Amniotic stem cell (primary cell): ENCODE results near the gene AKR1C1.
"Not testable (repeated sequence)": the region's sequence is repeated elsewhere in the genome, so short reads cannot be mapped to it uniquely, and the experiment has no call there.

Experiments used
- DNase-seq: peaks from one replicate; lab custom pipeline; 2025; lab: John Stamatoyannopoulos, UW

The AKR1C1 gene

DNA sequence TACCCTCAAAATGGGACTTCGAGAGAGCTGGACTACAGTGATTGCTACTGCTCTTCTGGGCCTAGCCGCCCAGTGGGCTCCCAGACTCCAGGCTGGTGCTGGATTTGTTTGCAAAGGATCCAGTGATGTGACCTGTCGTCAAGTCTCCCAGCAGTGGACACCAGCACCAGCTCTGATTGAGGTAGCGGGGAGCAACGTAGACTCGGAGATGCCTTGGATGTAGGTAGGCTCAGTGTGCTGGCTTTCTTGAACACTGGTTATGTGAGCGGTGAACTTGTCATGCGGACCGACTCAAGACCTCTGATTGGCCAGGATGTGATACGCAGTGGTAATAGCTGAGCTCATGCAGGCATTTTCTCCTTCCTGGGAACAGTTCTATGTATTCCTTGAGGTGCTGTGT lies 21.0 kb downstream of the AKR1C1 start:
- no peak for DNase-seq

DNA sequence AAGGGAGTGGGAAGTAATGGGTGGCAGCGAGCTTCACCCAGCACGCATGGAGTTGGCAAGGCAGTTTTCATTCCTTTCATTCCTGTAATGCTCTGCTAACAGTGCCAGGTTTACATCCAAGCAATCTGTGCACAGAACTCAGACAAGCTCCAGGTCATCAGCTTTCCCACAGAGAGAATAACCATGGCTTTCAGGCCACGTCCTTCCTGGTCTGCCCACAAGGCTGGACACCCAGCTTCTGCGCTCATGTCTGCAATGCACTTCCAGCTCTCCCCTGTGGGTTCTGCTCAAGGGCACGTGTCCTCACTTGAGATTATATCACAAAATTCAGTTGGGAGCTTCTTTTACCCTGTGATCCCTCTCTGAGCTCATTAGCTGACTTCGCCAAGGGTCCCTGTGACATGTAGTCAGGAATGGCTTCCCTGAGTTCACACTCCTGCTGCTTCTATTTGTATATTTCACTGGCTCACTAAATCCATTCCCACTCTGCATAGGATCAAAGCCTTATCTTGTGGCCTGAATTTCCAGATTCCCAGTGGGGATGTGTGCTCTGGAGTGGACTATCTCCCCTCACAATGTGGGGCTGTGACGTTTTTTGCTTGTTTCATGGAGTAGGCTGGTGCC lies 21.9 kb downstream of the AKR1C1 start:
- no peak for DNase-seq

DNA sequence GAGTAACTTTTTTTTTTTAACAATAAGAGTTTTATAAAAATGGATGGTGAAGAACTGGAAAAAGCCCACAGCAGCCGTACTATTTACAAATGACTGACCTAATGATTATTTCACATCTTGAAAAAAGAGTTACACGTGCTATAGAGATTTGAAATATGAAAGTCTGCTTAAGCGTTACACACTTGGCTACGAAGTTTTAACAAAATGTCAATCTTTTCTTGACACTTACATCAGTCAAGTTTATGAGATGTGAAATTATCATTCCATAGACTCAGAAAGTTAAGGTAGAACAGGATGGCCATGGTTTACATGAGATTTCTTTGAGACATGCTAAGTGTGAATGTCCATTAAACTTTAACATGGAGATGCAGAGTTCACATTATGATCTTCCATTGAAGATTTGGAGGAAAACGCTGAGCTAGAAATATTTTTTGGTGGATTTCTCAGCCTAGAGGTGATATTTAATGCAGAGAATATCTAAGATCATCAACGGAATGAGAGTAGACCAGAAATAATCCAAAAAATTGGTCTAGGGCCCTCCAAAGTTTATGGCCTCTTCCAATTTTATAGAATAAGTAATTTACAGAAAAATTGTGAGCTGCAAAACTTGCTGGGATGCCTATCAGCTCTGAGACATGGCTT lies 24.9 kb downstream of the AKR1C1 start:
- not testable (repeated sequence) for DNase-seq

DNA sequence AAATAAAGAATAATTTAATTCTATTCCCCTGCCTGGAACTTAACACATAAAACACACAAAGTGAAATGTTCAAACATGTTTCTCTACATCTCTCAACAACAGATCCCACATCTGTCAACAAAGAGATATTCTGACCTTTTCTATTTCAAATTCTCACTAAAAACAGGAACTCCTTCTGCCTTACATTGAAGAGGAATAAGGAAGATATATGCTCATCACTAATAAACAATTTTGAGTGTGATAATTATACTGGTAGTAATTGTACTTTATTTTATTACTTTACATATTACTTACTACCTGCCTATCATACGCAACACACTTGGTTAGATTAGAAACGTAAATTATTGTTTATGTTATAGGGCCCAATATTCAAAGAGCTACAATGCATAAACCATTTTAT lies 27.0 kb downstream of the AKR1C1 start:
- no peak for DNase-seq

DNA sequence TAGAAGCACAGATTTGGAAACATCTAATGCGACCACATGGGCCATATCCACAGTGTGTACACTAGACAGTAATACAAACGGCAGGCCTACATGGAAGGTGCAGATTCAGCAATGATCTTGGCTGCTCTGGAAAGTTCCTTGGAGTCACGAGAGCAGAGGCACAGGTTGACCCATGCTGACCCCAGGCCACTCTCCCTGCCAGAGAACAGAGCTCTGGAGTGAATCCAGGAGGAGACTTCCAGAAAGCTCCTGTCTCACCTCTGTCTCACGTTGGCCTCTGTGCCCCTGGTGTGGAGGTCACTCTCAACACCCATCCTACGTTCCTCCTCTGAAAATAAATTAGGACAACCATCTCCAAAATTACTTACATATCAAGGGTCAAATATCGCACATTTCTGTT lies 28.2 kb downstream of the AKR1C1 start:
- not testable (repeated sequence) for DNase-seq

DNA sequence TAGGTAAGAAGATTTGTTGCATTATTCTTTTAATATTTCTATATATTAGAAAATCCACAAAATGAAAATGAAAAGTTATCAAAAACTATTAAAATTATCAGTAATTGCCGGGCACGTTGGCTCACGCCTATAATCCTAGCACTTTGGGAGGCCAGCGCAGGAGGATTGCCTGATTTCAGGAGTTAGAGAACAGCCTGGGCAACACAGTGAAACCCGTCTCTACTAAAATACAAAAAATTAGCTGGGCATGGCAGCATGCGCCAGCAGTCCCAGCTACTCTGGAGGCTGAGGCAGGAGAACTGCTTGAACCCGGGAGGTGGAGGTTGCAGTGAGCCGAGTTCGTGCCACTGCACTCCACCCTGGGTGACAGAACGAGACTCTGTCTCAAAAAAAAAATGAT lies 29.3 kb downstream of the AKR1C1 start:
- DNase-seq: not testable (repeated sequence)

DNA sequence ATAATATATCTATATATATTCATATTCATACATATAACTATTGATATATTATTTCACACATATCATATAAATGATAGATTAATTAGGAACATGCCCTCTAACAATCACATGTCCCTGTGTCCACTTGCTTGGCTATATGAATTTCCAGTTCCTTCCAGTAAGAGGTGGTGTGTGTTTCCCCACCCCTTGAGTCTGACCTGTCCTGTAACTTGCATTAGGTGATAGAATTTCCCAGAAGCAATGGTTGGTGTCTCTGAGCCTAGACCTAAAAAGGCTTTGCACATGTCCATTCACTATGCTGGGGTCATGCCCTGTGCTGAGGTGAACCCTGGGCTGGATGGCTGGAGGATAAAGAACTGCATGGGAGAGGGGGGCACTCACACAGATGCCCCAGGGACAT lies 31.0 kb downstream of the AKR1C1 start:
- not testable (repeated sequence) for DNase-seq

DNA sequence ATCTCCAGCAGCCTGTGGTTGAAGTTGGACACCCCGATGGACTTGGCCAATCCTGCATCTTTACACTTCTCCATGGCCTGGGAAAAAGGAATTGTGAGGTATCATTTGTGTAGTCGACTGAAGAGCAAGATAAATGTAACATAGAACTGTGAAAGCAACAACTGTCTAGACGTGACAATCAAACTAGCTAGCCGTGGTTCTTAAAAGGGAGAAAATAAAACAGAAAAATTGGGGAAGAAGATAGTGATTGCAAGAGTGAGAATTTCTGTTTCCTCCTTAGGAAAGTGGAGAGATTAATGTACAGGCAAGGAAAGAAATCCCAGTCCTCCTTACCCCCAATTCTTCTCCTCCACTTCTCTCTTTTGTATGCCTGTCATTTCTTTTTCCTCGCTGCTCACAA lies 35.5 kb downstream of the AKR1C1 start:
- DNase-seq: no peak

DNA sequence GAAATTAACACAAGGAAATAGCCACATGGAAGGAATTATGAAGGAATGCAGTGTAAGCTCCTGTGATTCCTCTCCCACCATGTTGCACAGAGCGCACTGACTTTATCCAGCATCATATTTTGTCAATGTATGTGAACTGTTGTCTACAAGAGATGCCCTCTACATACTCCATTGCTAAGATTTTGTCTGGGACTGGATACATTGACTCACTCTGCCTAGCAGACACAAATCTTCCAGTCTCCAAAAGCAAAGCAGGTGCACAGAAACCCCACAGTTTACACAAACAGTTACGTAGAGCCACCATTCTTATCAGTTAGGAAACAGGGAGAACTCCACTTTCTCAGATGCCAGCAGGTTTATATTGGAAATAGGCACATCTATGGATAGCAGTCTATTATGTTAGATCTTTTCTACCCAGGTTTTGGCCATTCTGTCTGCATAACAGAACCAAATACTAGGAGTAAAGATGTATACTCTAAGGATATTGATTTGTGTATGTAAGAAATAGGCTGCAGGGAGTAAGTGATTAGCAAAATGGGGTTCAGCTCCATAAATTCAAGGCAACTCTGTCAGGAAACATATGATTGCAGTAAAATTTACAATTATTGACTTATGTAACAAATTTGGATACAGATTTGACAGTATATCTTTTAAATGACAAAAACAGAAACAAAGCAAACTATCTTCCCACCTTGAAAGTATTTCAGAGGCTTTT lies 39.0 kb downstream of the AKR1C1 start:
- no peak for DNase-seq

DNA sequence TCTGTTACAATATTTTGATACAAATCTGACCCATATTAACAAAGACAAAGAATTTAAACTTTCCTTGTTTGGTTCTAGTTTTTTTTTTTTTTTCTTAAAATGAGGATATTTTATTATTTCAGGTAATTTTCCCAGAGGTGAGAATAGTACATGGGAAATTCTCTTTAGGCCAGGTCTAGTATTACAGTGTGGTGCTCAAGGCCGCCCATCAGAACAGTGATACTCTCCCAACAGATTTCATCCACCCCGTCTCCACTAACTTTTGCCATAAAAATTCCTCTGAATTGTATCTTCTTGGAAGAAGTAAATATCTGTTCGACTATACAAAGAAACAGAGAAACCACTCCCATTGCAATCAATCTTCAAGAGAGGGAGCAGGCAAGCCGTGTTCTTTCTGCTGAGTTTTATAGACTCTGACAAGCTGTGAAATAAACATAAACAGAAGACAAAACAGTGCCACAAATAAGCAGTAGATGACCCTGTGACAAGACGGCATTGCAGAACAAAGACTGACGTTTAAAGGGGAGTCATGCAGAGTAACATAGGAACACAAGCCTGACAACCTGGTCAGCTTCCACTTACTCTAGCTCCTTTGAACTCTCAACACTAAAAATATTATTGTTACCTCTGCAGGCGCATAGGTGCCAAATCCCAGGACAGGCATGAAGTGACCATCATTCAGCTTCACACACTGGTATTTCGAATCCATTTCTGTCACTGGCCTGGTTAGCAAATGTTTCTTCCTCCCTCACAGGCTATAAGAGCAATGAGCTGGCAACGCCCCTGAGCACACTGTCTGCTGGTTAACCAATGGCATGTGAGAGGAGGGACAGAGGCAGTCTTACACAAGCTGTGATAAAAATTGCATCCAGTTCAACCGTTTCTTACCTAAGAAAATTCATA lies 40.2 kb downstream of the AKR1C1 start, which contains the start of gene AKR1C2:
TSS of gene AKR1C2 (minus strand) at position 731 of the 903 bp plus-strand sequence. CDS start at position 709, 22 bp downstream.
- not testable (repeated sequence) for DNase-seq

DNA sequence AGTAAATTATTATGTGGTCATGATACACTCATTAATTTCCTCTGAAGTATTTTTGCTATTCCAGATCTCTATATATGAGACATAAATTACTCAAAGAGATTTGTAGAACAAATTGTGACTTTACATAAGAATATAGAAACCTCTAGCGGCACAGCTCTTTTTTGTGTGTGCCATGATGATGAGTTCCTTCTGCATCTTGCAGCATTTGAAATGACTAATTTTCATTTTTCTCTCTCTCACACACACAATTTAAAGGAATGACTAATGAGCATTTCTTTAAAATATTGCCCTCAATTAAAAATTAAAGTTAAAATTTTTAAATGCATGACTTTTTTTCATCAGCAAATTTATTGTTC lies 40.8 kb downstream of the AKR1C1 start:
- DNase-seq: not testable (repeated sequence)

DNA sequence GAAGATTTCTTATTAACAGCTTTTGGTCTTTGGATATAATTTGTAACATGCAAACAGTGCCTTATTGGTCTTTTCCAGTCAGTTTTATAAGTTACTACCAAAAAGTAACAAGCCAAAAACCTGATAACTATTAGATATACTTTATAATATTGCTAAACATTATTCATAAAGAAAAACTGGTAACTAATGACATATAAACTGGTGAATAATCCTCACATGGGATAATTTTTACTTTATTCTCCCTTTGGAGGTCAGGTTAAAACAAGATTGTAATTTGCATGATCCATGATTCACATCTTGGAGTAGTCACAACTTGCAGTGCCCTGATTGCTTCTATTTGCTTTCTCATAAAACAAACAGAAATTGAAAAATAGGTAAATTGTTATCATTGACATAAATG lies 41.3 kb downstream of the AKR1C1 start:
- DNase-seq: not testable (repeated sequence)

DNA sequence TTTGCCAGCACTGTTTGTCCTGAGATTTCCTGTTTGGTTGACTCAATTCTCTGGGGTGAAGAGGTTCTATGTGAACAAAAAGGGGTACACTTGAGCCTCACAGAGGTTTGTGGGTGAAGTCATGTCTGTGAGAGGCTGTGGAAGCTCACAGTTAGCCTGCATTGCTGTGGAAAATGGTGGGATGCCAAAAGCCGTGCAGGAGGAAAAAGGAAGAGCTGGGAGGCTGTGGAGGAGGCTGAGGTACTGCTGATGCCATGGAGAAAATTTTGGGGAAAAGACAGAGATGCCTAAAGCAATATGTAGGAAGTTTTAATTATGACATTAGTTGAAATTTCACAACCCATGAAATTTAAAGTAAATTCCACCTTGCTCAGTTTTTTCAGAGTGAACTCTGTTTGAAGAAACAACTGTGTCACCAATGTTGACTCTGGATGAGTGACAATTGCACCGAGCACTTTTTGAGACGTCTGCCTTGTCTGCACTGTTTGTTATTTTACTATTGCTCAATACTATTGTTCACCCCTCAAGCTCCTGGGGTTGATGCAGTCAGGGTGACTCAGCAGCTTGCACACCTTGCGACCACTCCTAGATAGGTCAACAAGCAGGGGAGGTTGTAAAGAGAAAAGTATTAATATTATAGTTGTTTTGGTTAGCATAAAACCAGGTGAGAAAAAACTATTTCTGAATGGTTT lies 45.8 kb downstream of the AKR1C1 start:
- DNase-seq: not testable (repeated sequence)

DNA sequence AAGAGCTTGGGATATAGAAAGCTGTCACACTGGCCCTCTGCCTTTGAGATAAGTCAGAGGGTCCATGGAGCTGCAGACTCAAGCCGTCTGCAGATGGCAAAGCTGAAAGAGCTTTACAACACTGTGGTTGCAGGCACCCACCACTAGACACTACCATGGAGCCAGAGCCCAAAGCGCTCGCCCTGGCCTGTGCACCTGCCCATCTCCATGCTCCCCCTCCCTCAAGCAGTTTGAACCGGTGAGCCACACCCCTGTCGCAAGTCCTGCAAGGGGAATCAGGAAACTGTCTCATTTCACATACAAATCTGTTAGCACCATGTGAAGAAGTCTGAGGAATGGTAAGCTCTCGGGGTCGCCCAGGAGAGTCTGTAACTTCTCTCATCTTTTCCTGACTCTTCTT lies 46.8 kb downstream of the AKR1C1 start:
- DNase-seq: not testable (repeated sequence)

DNA sequence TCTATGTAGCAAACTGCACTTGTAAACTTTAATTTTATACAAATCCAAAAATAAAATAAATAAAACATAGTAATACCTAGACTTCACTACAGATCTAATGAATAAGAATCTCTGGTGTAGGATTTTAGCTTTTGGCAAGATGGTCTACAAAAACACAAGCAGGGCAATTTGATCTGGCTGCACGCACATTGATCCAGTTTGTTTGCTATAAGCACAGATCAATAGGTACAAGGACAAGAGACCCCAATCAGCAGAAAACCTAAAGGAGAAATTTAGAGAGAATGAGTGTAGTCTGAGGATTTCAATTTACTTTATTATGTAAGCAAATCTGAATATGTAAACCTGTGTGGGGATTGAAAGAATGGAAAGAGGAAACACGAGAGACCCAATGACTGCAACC lies 48.2 kb downstream of the AKR1C1 start:
- DNase-seq: not testable (repeated sequence)

DNA sequence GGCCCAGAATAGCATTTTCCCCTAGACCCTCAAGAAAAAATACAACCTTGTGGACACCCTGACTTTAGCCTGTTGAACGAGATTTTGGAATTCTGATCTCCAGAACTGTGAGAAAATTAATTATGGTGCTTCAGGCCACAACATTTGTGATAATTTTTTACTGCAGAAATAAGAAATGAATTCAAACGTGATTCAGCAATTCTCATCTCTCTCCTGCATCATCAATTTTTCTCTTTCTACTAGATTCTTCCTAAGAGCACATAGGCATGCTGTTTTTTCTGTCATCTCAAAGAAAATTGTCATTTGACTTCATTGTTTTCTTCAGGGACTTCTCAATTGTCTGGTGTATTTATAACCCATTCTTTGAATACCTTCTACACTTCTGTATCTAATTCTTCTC lies 49.4 kb downstream of the AKR1C1 start:
- DNase-seq: no peak

DNA sequence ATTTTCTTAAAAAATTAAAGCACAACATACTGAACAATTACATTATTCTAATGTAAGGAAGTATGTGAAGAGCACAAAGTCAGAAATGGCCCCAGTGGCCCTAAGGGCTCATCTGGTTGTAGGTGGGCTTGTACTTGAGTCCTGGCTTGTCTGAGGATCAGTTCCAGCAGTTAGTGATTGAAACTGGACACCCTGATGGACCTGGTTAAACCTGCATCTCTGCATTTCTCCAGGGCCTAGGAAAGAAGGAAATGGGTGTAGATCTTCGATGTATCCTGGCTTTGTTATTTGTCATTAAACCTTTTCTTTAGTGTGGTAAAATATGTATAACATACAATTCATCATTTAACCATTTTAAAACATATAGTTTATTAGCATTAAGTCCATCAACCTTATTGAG lies 50.2 kb downstream of the AKR1C1 start:
- no peak for DNase-seq

DNA sequence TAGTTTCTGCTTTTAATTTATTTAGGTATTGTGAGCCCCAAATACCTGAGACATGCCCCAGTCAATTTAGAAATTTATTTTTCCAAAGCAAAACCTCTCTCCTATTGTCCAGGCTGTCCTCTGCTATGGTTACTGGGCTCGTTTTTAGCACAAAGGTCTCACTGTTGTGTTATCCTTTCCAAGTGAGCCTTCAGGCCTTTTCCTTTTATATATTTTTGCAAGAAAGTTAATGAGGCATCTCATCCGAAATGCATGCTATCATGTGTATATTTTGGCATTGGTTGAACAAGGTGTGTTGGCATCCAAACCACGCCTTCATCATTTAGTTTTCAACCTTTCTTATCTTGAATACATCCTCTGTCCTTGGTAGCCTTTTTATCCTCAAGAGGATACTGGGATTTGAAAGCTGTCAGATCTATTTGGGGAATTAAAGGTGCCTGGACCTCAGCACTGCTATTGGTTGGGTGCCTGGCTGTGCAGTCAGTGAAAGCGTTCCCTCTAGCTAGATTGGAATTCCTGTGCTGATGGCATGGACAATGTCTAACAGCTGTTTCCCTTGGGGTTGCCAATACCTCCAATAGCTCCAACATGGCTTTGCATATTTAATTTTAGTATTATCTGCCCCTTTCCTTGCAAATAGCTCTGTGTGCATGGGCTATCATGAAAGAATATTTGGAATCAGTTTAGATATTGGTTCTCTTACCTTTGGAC lies 51.1 kb downstream of the AKR1C1 start:
- not testable (repeated sequence) for DNase-seq

DNA sequence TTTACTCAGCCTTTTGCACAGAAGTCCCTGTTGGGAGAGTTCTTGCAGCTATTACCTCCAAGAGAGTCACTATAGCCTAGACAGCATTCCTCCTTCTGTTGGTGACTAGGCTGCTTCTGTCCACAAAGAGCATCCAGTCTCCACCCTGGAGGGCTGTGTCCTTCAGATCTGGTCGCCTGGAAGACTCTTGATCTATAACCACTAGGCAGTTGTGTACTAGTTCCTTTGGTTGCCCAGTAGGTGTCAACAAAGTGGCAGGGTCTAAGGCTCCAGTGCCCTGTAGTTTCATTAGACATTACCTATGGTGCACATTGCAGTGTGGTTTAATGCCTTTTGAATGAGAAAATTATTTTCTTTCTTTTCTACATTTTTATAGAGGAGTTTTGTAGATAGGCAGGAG lies 51.7 kb downstream of the AKR1C1 start:
- no peak for DNase-seq

DNA sequence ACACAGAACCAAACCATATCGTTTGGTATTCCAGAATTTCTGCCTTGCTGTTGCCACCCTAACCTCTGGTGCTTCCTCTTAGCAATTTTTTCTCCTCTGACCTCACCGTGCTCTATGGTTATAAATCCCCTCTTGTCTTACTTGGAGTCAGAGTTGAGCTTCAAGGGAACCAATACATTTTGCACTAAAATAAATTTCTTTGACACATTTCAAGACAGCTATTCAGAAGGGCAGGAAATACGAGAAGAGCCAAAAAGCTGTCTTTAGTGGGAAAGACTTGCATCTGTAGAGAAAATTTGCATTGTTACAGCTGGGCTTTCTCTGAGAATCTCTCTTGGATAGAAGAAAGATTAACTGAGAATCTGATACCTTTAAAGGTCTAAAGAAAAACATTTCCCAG lies 54.9 kb downstream of the AKR1C1 start:
- no peak for DNase-seq

DNA sequence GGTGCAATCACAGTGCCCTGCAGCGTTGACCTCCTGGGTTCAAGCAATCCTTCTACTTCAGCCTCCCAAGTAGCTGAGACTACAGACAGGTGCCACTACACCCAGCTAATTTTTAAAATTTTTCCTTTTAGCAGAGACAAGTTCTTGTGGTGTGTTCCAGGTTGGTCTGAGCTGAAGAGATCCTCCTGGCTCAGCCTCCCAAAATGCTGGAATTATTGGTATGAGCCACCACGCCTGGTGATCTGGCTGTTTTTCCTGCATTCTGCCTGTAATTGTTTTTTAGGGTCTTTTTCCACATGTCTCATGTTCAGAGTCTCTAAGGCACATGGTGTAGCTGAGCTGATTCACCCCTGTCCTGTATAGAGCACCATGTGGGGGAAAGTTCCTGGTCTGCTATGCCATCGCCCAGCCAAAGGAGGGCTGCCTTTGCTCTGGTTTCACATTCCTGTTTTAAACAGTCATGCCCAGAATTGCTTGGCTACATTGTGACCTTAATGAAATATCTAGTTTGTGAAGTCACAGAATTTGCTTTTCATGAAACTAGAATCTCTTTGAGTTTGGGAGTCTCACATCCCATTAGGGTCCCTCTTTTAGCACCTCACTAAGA lies 55.6 kb downstream of the AKR1C1 start:
- DNase-seq: peak; percentile 2
